Stimulated activated CD8-positive, alpha-beta memory T cell treated with anti-CD3 and anti-CD28 coated beads, Interleukin-2, amount 100 ng/mL, for 1 hour (primary cell): ENCODE results near the gene GTF2IRD1.
"Not testable (repeated sequence)": the region's sequence is repeated elsewhere in the genome, so short reads cannot be mapped to it uniquely, and the experiment has no call there.

ENCODE experiments used
- DNase-seq, 2 donors: peaks; one replicate each; pipeline ENCODE4 v3.0.0-alpha.2; 2020; ENCODE audit warnings: low read depth in 2 of 2

GTF2IRD1 gene

DNA sequence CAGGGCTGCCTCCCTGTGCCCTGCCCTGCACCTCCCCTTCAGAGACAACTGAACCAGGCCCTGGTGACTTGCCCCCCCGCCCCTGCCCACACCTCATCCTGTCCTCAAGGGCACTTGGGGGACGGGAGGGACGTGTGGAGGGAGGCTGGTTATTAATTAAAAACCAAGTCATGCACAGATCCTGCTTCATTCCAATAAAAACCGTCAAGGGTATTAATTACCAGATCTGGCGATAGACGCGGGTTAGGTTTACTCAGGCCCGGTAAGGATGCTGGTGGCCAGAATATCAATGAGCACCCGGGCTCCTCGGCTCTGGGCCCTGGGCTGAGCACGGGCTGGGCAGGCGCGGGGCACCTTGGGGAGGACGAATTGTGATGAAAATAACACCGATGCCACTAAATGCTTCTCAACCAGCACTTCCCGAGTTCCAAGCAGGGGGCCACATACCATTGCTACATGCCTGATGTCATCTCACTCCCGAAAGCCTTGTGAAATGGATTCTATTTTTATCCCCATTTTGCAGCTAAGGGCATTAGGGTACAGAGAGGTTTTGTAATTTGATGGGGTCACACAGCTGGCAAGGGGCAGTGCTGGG lies 24.5 kb upstream of the GTF2IRD1 start:
- no peak for DNase-seq

DNA sequence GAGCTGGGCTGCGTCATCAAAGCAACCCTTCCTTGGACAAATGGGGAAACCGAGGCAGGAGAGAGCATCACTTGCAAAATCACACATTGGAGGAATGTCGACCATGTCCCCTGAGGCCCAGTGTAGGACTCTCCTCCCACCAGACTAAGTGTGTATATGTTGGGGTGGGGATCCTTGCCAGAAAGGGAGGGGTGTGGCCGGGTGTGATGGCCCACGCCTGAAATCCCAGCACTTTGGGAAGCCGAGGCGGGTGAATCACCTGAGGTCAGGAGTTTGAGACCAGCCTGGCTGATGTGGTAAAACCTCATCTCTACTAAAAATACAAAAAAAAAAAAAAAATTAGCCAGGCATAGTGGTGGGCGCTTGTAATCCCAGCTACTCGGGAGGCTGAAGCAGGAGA lies 23.3 kb upstream of the GTF2IRD1 start:
- DNase-seq = not testable (repeated sequence)

DNA sequence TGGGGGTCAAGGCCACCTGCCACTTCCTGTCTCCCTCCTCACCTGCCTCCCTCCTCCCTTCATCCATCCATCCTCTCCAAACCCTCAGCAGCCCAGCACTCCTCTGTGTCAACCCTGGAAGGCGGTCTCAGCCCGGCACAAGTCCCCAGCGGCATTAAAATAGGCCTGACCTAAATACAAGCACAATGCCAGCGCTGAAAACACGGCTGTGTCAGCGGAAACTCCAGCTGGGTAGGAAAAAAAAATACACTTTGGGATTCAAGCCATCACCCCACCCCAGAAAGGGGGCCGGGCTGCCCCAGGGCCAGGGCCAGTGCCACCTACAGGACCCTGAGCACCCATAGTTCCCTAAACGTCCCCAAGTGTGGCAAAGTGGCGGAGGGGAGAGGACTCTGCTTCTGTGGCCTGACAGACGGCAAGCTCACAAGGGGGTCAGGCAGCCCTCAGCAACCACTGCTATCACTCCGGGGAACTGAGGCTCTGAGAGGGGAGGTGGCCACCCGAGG lies 22.7 kb upstream of the GTF2IRD1 start:
- DNase-seq = no peak

DNA sequence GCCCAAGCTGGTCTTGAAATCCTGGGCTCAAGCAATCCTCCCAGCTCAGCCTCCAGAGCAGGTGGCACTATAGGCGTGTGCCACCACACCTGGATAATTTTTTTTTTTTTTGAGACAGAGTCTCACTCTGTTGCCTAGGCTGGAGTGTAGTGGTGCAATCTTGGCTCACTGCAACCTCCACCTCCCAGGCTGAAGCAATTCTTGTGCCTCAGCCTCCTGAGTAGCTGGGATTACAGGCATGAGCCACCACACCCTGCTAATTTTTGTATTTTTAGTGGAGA lies 16.5 kb upstream of the GTF2IRD1 start:
- DNase-seq = not testable (repeated sequence)

DNA sequence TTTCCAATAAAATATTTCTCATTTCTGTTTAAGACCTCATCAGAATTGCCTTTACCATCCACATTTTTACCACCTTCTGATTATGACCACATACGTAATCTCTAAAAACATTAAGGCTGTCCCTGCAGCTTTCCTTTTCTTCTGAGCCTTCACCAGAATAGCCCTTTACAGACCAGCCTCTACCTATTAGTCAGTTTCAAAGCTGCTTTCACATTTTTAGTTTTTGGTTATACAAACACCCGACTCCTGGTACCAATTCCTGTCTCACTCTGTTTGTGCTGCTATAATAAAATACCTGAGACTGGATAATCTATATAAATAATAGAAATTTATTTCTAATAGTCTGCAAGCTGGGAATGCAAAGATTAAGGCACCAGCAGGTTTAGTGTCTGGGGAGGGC lies 15.4 kb upstream of the GTF2IRD1 start:
- no peak for DNase-seq

DNA sequence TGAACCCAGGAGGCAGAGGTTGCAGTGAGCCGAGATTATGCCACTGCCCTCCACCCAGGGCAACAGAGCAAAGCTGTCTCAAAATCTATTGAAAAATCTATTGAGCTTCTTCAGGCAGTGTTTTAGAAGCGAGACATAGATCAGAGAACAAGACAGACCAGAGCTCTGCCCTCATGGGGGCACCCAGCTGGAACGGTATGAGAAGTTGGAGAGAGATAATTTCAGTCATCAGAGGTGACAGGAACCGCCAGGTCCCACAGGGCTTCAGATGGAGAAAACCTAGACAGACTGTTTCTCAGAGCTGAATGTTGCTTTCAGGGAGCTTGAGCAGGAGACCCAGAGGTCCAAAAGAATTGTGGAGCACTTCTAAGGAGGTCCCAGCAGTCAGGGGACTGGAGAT lies 14.2 kb upstream of the GTF2IRD1 start:
- DNase-seq = no peak

DNA sequence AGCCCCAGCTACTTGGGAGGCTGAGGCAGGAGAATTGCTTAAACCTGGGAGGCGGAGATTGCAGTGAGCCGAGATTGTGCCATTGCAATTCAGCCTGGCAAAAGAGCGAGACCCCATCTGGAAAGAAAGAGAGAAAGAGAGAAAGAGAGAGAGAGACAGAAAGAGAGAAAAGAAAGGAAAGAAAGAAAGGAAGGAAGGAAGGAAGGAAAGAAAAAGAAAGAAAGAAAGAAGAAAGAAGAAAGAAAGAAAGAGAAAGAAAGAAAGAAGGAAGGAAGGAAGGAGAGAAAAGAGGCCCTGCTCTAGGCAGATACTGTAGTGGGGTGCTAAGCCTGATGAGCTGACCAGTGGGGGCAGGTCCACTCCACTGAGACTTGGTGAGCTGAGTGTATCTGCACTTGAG lies 13.6 kb upstream of the GTF2IRD1 start:
- DNase-seq = not testable (repeated sequence)

DNA sequence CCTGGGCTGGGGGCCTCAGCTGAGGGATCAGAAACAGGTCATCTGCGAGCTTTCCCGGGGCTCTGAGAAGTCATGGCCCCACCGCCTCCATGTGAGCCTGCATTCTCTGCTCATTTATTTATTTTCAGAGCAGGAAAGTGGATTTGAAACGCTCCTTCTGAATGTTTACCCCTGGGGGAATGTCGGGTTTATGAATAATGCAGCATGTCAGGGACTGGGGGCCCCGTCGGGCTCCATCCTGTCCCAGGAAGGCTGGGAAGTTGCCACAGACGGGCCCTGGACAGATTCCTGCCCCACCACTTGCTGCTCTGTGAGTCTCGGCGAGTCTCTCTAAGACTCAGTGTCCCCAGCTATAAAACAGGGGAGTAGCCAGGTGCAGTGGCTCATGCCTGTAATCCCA lies 11.9 kb upstream of the GTF2IRD1 start:
- DNase-seq = no peak

DNA sequence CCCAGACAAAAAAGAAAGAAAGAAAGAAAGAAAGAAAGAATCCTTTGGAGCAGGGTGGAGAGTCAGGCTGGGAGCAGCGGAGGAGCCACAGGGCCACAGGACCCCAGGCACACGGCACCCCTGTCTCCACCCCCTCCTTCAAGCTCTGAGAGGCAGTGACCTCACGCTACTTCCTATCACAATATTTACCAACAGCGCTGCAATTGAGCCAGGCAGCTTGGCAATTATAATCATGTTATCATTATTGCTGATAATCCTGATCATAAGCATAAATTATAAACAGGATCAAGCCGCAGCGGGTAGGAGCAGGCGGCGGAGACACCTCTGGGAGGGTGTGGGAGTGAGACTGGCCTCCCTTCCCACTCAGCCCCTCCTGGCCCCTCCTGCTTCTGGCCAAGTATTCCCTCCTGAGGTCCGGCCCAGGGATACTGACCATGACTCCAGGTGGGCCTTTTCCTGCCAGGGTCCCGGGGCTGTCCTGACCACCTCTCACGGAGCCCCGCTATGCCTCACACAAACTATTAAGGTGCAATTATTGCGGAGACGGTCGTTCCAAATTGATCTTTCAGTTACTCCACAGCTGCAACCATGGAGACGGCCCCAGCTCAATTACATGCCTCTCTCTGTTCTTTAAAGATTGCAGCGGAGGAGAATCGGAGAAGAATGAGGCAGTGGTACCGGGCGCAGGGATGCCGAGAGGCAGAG lies 10.0 kb upstream of the GTF2IRD1 start:
- DNase-seq = no peak

DNA sequence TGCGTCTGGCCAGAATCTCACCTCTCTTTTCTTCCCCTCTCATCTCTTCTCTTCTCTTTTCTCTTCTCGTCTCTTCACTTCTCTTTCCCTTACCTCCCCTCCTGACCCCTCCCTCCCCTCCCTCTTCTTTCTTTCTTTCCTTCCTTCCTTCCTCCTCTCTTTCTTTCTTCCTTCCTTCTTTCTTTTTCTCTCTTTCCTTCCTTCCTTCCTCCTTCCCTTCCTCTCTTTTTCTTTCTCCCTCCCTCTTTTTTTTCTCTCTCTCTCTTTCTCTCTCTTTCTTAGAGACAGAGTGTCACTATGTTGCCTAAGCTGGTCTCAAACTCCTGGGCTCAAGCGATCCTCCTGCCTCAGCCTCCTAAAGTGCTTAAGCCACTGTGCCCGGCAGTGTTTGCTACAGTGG lies 4.6 kb upstream of the GTF2IRD1 start:
- DNase-seq = no peak

DNA sequence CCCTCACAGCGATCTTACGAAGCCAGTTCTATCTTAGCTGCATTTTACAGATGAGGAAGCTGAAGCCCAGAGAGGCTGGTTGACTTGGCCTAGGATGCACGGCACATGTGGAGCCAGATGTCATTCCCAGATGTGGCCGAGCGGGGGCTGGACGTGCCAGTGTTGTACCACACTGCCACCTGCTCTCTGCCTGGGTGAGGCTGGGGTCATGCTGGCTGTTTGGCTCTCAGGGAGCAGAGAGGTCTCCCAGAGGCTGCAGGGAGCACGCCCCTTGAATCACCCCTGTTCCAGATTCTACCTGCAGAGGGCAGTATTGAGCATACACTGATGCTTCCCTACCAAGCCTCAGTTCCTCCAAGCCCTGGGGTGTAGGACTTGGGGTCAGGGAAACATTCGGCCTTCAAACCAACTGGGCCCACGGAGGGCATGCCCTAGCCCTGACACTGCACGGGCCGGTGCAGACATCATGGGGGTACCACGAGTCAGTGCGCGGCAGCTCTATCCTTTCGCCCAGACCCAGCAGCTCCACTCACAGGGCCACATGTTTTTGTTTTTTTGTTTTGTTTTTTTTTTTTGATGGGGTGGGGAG lies 3.8 kb upstream of the GTF2IRD1 start:
- peak; percentile 33 to 40 for DNase-seq

DNA sequence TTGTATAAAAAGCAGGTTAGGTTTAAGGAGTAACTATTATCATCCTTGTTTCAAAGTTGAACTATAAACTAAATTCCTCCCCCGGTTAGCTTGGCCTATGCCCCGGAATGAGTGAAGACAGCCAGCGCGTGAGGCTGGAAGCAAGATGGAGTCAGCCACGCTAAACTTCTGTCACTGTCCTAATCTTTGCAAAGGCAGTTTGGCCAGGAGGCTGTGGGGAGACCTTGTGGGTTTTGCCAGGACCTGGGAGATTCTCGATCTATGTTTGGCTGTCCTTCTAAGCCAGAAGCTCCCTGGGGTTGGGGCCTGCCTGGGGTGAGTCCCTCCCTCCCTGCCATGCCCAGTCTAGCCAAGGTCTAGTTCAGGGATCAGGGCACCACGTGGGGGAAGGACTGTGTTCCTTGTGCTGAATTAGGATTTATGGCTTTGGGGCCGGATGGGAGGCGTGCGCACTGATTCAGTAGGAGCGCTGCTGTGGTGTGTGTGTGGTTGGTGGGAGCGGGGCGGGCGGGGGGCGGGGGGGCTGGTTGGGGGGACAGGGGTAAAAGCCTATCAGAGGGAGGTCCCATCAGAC lies 871 bp upstream of the GTF2IRD1 start:
- DNase-seq = no peak

DNA sequence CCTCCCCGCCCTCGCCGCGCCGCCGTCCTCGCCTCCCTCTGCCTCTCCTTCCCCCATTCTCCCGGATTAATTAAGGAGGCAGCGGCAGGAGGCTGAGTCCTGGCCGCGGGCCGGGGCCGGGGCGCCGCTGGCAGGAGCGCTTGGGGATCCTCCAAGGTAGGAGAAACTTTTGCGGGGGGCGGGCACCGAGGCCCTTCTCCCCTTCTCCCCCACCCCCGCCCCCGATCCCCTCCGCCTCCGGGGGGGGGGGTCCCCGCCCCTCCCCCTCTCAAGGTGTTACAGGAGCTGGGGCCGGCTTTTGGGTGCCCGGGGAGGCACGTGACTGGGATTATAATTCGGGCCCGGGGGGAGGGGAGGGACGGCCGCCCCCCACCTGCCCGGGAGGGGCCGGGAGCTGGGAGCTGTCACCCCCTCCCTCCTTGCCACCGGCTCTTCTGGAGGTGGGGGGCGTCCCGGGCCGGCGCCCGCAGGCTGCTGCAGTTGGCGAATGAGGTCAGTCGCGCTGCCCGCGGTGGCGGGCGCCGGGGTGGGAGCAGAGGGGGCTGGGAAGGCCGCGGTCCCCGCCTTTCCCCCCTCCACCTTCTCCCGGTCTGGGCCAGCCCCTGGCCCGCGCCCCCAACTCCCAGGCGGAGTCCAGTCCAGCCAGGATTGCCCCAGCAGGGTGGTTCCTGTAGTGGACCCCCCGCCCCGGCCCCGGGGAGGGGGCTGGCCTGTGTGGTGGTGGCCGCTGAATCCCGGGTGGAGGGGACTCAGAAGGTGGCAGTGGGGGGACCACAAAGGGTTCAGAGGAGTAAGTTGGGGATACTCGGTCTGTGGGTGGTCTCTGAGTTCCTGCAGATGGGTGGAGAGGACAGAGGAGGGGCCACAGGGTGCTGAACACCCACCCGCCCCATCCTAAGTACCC lies 567 bp downstream of the GTF2IRD1 start:
- DNase-seq = no peak

DNA sequence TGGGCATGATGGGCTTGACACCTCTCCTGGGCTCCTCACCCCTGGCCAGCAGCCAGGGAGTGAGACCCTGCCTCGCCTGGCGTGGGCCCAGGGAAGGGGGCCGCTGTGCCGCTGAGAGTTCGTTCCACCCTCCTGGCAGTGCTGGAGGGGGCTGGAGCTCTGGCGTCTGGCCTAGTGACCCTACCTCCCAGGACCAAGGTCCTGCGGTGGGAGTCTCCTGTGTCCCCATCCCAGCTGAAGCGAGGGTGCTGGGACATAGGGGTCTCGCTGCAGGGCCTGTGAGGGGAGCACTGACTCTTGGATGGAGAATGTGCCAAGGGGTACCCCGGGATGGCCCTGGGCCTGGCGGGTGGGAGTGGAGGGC lies 1.2 kb downstream of the GTF2IRD1 start:
- DNase-seq = no peak

DNA sequence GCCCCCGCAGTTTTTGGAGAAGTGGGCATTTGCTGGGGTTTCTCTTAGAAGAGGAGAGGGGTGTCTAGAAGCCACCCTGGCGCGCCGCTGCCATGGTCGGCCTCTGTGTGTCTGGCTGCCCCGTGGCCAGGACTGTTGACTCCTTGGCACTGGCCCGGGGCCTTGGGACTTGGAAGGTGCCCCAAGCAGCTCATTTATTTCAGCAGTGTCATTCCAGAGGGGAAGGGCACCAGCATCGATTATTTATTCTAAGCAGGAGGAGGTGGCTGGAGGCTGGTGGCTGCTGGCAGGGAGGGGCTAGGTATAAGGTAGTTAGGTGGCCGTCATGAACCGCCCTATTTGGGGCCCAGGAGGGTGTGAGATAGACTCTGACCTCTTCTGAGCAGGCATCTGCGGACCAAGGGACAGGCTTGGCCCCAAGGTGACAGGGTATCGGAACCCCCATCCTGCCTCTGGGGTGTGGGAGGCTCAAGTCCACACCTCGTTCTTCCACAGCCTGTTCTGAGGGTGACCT lies 1.6 kb downstream of the GTF2IRD1 start:
- no peak for DNase-seq

DNA sequence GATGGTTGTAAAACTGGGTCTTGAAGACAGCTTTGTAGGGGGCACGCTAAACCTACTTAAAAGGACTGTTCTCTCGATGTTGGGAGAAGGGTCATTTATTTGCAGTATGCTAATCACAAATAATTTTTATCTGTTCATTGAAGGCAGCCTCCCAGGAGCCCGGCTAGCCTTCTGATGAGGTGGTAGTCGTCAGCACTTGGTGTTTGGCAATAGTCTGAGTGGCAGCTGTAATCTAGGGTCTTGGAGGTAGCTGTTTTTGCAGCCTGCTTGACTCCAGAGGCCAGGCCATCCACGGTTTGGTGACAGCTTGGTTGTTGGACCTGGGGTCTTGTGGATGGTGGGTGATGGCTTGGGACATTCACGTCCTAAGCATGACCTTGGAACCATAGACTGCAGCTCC lies 2.2 kb downstream of the GTF2IRD1 start:
- DNase-seq = no peak

DNA sequence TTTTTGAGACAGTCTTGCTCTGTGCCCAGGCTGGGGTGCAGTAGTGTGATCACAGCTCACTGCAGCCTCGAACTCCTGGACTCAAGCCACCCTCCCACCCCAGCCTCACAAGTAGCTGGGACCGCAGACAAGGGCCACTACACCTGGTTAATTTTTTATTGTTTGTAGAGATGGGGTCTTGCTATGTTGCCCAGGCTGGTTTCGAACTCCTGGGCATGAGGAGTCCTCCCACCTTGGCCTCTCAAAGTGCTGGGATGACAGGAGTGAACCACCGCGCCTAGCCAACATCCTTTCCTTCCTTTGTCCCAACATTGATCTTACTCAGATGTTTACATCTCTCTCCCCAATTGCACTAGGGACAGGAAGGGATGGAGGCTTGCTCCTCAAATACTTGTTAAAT lies 3.3 kb downstream of the GTF2IRD1 start:
- no peak for DNase-seq

DNA sequence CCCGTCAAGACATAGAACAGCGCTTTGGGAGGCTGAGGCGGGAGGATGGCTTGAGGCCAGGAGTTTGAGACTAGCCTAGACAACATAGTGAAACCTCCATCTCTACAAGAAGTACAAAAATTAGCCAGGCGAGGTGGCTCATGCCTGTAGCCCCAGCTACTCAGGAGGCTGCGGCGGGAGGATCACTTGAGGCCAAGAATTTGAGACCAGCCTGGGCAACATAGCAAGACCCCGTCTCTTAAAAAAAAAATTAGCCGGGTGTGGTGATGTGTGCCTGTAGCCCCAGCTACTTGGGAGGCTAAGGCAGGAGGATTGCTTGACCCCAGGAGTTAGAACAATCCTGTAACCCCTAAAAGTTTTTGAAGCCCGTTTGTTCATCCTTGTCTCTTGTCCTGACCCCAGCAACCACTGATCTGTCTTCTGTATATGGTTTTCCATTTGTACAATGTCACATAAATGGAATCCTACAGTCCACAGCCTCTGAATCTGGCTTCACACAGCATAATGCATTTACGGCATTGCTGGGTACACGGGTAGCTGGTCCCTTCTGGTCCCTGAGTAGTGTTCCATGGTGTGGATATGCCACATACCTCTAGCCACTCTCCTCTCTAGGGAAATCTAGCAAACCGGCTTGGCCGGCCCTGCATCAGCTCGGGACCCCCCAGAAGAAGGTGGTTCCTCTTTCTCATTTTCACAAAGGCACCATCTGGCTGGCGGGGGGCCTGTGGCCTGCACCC lies 8.4 kb downstream of the GTF2IRD1 start:
- DNase-seq = no peak

DNA sequence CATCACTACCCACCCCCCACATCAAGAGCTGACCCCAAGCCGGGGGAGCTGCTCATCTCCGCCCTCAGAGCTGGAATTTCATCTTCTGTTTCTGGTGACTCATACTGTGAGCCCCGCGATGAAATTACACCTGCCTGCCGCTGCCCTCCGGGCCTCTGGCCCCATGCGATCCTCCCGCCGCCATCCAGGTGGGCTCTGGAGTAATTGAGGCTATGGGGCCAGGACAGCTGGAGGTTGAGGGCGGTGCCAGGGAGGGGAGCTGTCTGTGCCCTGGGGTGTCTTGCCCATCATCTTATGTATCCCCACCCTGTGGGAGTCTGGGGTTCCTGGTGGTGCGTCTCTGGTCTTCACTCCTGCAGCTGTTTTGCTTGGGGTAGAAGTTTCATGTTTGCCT lies 9.0 kb downstream of the GTF2IRD1 start:
- no peak for DNase-seq

DNA sequence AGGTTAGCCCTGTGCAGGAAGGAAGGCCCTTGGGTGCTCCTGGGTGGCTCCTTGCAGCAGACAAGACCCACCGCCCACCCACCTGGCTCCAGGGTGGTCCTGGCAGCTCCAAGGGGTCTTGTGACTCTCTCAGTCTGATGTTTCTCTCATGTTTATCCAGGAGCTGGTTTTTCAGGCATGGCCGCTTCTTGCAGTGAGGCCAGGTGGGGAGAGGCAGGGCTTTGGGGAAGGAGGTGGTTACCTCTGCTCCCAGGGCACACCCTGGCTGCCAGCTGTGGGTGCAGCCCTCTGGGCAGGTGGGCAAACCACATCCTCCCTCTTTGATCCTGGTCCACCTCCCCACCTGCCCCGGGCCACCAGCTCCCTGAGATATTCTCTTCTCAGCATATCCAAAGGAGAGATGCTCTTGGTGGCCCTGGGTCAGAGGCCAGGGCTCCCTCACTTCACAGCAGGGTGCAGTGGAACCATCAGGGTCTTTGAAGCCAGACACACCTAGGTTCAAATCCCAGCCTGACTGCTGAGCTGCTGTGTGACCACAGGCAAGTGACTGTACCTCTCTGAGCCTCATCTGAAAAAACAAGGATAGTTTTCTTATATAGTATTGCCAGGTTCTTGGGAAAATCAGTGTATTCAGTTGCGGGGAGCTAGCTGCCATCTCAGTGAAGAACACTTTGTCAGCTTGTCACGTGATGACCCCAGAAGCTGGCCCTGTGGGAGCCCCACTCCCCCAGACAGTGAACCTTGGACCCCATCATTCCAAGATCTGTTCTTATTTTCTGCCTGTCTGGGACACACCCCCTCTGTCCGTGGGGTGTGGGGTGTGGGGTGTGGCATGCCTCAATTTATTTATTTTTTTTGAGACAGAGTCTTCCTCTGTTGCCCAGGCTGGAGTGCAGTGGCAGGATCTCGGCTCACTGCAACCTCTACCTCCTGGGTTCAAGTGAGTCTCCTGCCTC lies 11.5 kb downstream of the GTF2IRD1 start:
- no peak for DNase-seq
